ENCODE results near the gene HS3ST5.

DNA sequence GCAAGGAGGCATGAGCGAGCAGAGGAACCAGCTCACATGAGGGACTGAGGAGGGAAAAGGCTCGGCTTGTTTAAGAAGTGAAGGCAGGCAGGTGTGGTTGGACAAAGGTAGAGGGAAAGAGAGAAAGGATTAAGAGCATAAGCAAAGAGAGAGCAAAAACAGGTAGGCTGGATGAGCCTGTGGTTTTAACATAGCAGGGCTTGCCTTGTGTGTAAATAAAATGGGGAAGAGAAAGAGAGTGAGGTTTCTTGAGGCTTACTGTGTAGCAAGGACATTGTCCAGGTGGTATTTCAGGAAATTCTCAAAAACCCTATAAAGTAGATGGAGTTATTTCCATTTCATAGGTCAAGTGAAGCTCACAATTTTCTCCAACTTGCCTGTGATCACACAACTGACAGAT lies 278.0 kb downstream of the HS3ST5 start:
- TF ChIP-seq POLR2AphosphoS5 (IDR thresholded peaks at IDR 0.05): no peak
- TF ChIP-seq, protein P1, sequence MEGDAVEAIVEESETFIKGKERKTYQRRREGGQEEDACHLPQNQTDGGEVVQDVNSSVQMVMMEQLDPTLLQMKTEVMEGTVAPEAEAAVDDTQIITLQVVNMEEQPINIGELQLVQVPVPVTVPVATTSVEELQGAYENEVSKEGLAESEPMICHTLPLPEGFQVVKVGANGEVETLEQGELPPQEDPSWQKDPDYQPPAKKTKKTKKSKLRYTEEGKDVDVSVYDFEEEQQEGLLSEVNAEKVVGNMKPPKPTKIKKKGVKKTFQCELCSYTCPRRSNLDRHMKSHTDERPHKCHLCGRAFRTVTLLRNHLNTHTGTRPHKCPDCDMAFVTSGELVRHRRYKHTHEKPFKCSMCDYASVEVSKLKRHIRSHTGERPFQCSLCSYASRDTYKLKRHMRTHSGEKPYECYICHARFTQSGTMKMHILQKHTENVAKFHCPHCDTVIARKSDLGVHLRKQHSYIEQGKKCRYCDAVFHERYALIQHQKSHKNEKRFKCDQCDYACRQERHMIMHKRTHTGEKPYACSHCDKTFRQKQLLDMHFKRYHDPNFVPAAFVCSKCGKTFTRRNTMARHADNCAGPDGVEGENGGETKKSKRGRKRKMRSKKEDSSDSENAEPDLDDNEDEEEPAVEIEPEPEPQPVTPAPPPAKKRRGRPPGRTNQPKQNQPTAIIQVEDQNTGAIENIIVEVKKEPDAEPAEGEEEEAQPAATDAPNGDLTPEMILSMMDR (IDR thresholded peaks at IDR 0.05): no peak
- no peak for TF ChIP-seq POLR2A (IDR thresholded peaks at IDR 0.05)

Data from suprapubic skin (tissue), 4 donors.